Large intestine (tissue), 3 donors: Measurements from ENCODE around the gene ZAP70. TPM values are rescaled to one million over a fixed set of nuclear protein-coding genes. Genes with fewer than 3 reads are reported as not detected.

Experiments used
- DNase-seq, 2 donors: peaks; one replicate each; pipeline versions ENCODE4 v3.0.0 to v3.0.0-alpha.2; 2013
- H3K27ac ChIP-seq: one replicate; pipeline ENCODE4 v1.5.1; 2013; ENCODE audit warnings: low read length
- H3K27me3 ChIP-seq: 2 replicates; pipeline ENCODE4 v1.6.1; 2013; ENCODE audit warnings: low read length; ENCODE audit not compliant: control insufficient read depth, insufficient read depth
- H3K36me3 ChIP-seq: 2 replicates; pipeline ENCODE4 v1.6.1; 2013; ENCODE audit warnings: low read length; ENCODE audit not compliant: control insufficient read depth, insufficient read depth
- H3K4me1 ChIP-seq: one replicate; pipeline ENCODE4 v1.6.1; 2013; ENCODE audit warnings: low read length; ENCODE audit not compliant: control insufficient read depth, insufficient read depth
- H3K4me3 ChIP-seq: one replicate; pipeline ENCODE4 v1.5.1; 2013; ENCODE audit warnings: low read length
- H3K9me3 ChIP-seq: one replicate; pipeline ENCODE4 v1.6.1; 2013; ENCODE audit warnings: mild to moderate bottlenecking, low read depth, low read length, moderate library complexity; ENCODE audit not compliant: control insufficient read depth
- WGBS: methylation state at CpG from one replicate; pipeline ENCODE4 v1.1.5; 2013; ENCODE audit warnings: low lambda C conversion rate; ENCODE audit not compliant: insufficient coverage; 5-methylcytosine and 5-hydroxymethylcytosine counted together
- polyA plus RNA-seq: library from polyadenylated mRNA; unstranded; fragments of 120-200 nt; gene quantifications from one replicate; pipeline ENCODE4 v1.2.1, GENCODE V29; 2013

Gene ZAP70
- polyA plus RNA-seq, 1 donor: 5.1 TPM

GRCh38 chr2:97752342-97753334 is 39.3 kb downstream of the ZAP70 start:
- no peaks in the 10 kb centered on the region for H3K9me3 ChIP-seq
- H3K4me3 ChIP-seq: no peak overlapping the region
- 89% methylated on average over 2 of the region's 3 CpGs for WGBS
- DNase-seq: no peak
- no peak overlapping the region for H3K27ac ChIP-seq
- no peaks in the 10 kb centered on the region for H3K4me1 ChIP-seq
- peaks cover 42% of the 10 kb centered on the region for H3K36me3 ChIP-seq
- no peaks in the 10 kb centered on the region for H3K27me3 ChIP-seq

- H3K9me3 ChIP-seq: no peaks in the 10 kb centered on the region
- no peaks in the 10 kb centered on the region for H3K4me1 ChIP-seq
- H3K36me3 ChIP-seq: peaks cover 61% of the 10 kb centered on the region
- no peak for DNase-seq
- H3K4me3 ChIP-seq: no peak overlapping the region
- H3K27ac ChIP-seq: no peak overlapping the region
- 100% methylated on average over 5 of the region's 12 CpGs for WGBS
- no peaks in the 10 kb centered on the region for H3K27me3 ChIP-seq
These were observed 41.4 kb downstream of the ZAP70 start for GRCh38 chr2:97754690-97755346.

- H3K27ac ChIP-seq: no peak overlapping the region
- no peaks in the 10 kb centered on the region for H3K4me1 ChIP-seq
- no peak for DNase-seq
- H3K4me3 ChIP-seq: no peak overlapping the region
- H3K36me3 ChIP-seq: peaks cover 64% of the 10 kb centered on the region
- H3K27me3 ChIP-seq: no peaks in the 10 kb centered on the region
- no CpG with 5 or more reads among the region's 2 CpGs for WGBS
- H3K9me3 ChIP-seq: no peaks in the 10 kb centered on the region
These were observed 42.1 kb downstream of the ZAP70 start for GRCh38 chr2:97755491-97755890.

GRCh38 chr2:97757062-97757461 is 43.7 kb downstream of the ZAP70 start:
- no peak for DNase-seq
- H3K27ac ChIP-seq: no peak overlapping the region
- no peaks in the 10 kb centered on the region for H3K4me1 ChIP-seq
- H3K27me3 ChIP-seq: no peaks in the 10 kb centered on the region
- no peaks in the 10 kb centered on the region for H3K9me3 ChIP-seq
- H3K36me3 ChIP-seq: peaks cover 74% of the 10 kb centered on the region
- H3K4me3 ChIP-seq: no peak overlapping the region
- WGBS: no CpG with 5 or more reads among the region's 18 CpGs

GRCh38 chr2:97758131-97758705 is 44.8 kb downstream of the ZAP70 start:
- H3K36me3 ChIP-seq: peaks cover 81% of the 10 kb centered on the region
- no CpG with 5 or more reads among the region's 1 CpG for WGBS

GRCh38 chr2:97759727-97760407 is 46.5 kb downstream of the ZAP70 start:
- H3K36me3 ChIP-seq: peaks cover 92% of the 10 kb centered on the region
- no peak overlapping the region for H3K27ac ChIP-seq

More at GRCh38 chr2:97758131-97758705, 44.8 kb downstream of the ZAP70 start:
- no peaks in the 10 kb centered on the region for H3K4me1 ChIP-seq
- H3K27ac ChIP-seq: no peak overlapping the region
- H3K4me3 ChIP-seq: no peak overlapping the region
- H3K9me3 ChIP-seq: no peaks in the 10 kb centered on the region
- no peak for DNase-seq
- no peaks in the 10 kb centered on the region for H3K27me3 ChIP-seq

GRCh38 chr2:97760480-97761049 is 47.2 kb downstream of the ZAP70 start:
- no CpG with 5 or more reads among the region's 17 CpGs for WGBS
- no peaks in the 10 kb centered on the region for H3K4me1 ChIP-seq
- H3K9me3 ChIP-seq: no peaks in the 10 kb centered on the region
- DNase-seq: no peak
- H3K36me3 ChIP-seq: peaks cover 91% of the 10 kb centered on the region
- no peak overlapping the region for H3K4me3 ChIP-seq
- no peaks in the 10 kb centered on the region for H3K27me3 ChIP-seq
- no peak overlapping the region for H3K27ac ChIP-seq

More at GRCh38 chr2:97759727-97760407, 46.5 kb downstream of the ZAP70 start:
- H3K4me3 ChIP-seq: no peak overlapping the region
- no CpG with 5 or more reads among the region's 9 CpGs for WGBS
- no peaks in the 10 kb centered on the region for H3K4me1 ChIP-seq
- H3K27me3 ChIP-seq: no peaks in the 10 kb centered on the region
- DNase-seq: no peak
- no peaks in the 10 kb centered on the region for H3K9me3 ChIP-seq

GRCh38 chr2:97761192-97761591 is 47.8 kb downstream of the ZAP70 start:
- H3K4me3 ChIP-seq: no peak overlapping the region
- H3K36me3 ChIP-seq: peaks cover 92% of the 10 kb centered on the region
- no CpG with 5 or more reads among the region's 23 CpGs for WGBS
- no peak overlapping the region for H3K27ac ChIP-seq
- H3K9me3 ChIP-seq: no peaks in the 10 kb centered on the region
- H3K27me3 ChIP-seq: no peaks in the 10 kb centered on the region
- no peak for DNase-seq
- H3K4me1 ChIP-seq: no peaks in the 10 kb centered on the region

GRCh38 chr2:97763176-97763845 is 49.9 kb downstream of the ZAP70 start:
- Histone ChIP-seq H3K4me3 (no peak overlapping the region), H3K36me3 (peaks cover 90% of the 10 kb centered on the region), H3K4me1 (no peaks in the 10 kb centered on the region), H3K27ac (no peak overlapping the region), H3K9me3 (no peaks in the 10 kb centered on the region), H3K27me3 (no peaks in the 10 kb centered on the region)
- 90% methylated on average over 8 of the region's 20 CpGs for WGBS
- no peak for DNase-seq
